Ascending aorta (tissue), 2 donors: ENCODE measurements around the gene MMP23B. TPM values are rescaled to one million over a fixed set of nuclear protein-coding genes. Genes with fewer than 3 reads are reported as not detected.

Source experiments
- DNase-seq, 2 donors: peaks; one replicate each; pipeline ENCODE4 v3.0.0-alpha.2; 2019; ENCODE audit warnings: low spot score in 2 of 2
- H3K27ac ChIP-seq, 2 donors: fragments of 200-600 bp; sonication (generic); one replicate each; pipeline ENCODE4 v1.5.1; 2016 to 2017; ENCODE audit warnings: mild to moderate bottlenecking in 1 of 2
- H3K27me3 ChIP-seq: fragments of 200-600 bp; sonication (generic); one replicate; pipeline ENCODE4 v1.5.1; 2017
- H3K36me3 ChIP-seq, 2 donors: fragments of 200-600 bp; sonication (generic); one replicate each; pipeline ENCODE4 v1.5.1; 2016
- H3K4me1 ChIP-seq, 2 donors: fragments of 200-600 bp; sonication (generic); one replicate each; pipeline ENCODE4 v1.5.1; 2016 to 2017; ENCODE audit warnings: mild to moderate bottlenecking in 1 of 2
- H3K4me3 ChIP-seq, 2 donors: fragments of 200-600 bp; sonication (generic); one replicate each; pipeline ENCODE4 v1.5.1; 2016 to 2017; ENCODE audit warnings: mild to moderate bottlenecking in 1 of 2
- H3K9me3 ChIP-seq, 2 donors: fragments of 200-600 bp; sonication (generic); one replicate each; pipeline ENCODE4 v1.5.1; 2016
- intact Hi-C: fragments of 100-400 bp; cut with DNase I; formaldehyde crosslinking; loops from one replicate; pipeline ENCODE4 v1.15.1; 2023
- total RNA-seq: library from RNA; depleted of rRNA; stranded (reverse); fragments of >200 nt; gene quantifications from one replicate; pipeline ENCODE4 v1.1.0, GENCODE V29; 2016
- TF ChIP-seq, protein P1 (sequence below), 3 experiments: fragments of 200-600 bp in 2 of 3; fragments of 450-650 bp in 1 of 3; sonication (generic) in 2 of 3; IDR thresholded peaks; one replicate each; pipeline ENCODE4 v1.5.1; 2016 to 2019; ENCODE audit warnings: antibody characterized with exemption in 3 of 3, mild to moderate bottlenecking in 1 of 3, moderate library complexity in 1 of 3

Gene MMP23B
- 71.3 TPM for total RNA-seq

DNA sequence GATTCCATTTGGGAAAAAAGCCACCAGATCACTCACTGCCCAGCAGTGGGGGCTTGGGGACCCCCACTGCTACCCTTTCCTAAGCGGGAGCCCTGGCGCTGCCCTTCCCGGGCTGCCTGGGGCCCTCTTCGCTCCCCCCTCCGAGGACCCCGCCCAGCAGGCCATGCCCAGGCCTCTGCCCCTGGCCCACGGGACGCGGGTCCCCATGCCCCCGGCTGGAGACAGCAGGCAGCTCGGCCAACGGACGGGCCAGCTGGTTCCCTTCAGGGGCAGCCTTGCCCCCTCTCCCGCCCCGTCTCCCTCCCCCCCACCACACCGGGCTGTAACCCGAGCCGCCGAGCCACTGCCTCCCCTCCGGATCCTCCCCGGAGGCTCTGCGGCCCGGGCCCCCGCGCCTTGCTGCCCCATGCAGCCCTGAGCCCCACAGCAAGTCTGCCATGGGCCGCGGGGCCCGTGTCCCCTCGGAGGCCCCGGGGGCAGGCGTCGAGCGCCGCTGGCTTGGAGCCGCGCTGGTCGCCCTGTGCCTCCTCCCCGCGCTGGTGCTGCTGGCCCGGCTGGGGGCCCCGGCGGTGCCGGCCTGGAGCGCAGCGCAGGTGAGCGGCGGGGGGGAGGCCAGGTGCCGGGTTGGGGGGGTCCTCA, at the start of gene MMP23B:
Gene MMP23B (plus strand): TSS at position 392 of the 639 bp plus-strand sequence. CDS start 46 bp downstream, at position 438.
- intact Hi-C loops = no loop called here
- Histone ChIP-seq H3K4me1 (peaks cover 0 to 3% of the 10 kb centered on the region in 2 donors), H3K36me3 (peaks cover 12 to 24% of the 10 kb centered on the region in 2 donors), H3K4me3 (peak within 1 kb of the TSS; percentile 48 to 65), H3K9me3 (no peaks in the 10 kb centered on the region), H3K27ac (peak within 1 kb of the TSS; percentile 60 to 87), H3K27me3 (no peaks in the 10 kb centered on the region)
- TF ChIP-seq, protein P1, sequence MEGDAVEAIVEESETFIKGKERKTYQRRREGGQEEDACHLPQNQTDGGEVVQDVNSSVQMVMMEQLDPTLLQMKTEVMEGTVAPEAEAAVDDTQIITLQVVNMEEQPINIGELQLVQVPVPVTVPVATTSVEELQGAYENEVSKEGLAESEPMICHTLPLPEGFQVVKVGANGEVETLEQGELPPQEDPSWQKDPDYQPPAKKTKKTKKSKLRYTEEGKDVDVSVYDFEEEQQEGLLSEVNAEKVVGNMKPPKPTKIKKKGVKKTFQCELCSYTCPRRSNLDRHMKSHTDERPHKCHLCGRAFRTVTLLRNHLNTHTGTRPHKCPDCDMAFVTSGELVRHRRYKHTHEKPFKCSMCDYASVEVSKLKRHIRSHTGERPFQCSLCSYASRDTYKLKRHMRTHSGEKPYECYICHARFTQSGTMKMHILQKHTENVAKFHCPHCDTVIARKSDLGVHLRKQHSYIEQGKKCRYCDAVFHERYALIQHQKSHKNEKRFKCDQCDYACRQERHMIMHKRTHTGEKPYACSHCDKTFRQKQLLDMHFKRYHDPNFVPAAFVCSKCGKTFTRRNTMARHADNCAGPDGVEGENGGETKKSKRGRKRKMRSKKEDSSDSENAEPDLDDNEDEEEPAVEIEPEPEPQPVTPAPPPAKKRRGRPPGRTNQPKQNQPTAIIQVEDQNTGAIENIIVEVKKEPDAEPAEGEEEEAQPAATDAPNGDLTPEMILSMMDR (IDR thresholded peaks at IDR 0.05) = no peak
- no peak for DNase-seq

DNA sequence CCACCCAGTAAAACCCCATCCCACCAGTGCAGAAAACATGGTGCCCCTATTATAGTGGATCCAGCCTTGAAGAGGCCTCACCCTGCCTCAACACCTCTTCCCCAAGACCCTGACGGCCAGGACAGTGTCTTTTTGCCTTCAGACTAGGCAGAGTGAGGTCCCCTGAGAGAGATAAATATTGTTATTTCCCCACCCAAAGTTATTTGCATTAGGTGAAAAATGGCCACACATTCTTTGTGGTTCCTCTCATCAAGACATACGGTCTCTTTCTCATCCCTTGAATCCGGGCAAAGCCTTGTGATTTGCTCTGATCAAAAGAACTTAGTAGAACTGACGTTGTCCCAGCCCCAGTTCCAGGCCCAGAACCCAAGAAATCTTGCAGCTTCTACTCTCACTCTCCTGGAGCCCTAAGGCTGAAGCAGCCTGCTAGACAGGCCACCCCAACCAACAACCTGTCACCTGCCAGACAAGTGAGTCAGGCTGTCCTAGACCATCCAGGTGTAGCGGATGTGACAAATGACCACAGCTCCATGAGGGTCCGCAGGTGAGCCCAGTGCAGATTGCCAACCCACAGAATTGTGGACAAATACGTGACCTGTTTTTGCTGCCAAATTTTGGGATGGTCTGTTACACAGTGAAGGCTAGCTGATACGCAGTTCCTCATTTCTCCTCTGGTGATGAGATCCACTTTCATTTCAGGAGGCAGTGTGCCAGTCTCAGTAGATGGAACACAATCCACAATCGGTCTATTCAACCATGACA, 49.2 kb upstream of the MMP23B start:
- Histone ChIP-seq H3K9me3 (no peaks in the 10 kb centered on the region), H3K27ac (no peak overlapping the region), H3K27me3 (no peaks in the 10 kb centered on the region), H3K4me3 (no peak overlapping the region), H3K4me1 (no peaks in the 10 kb centered on the region), H3K36me3 (no peaks in the 10 kb centered on the region)
- DNase-seq = no peak
- TF ChIP-seq, protein P1 (IDR thresholded peaks at IDR 0.05) = no peak
- intact Hi-C loops = no loop called here

GRCh38 chr1:1583347-1584010, 48.5 kb upstream of the MMP23B start:
- intact Hi-C loops = no loop called here
- TF ChIP-seq, protein P1 (IDR thresholded peaks at IDR 0.05) = no peak
- H3K36me3 ChIP-seq = no peaks in the 10 kb centered on the region
- H3K9me3 ChIP-seq = no peaks in the 10 kb centered on the region
- H3K27ac ChIP-seq = no peak overlapping the region
- no peak for DNase-seq
- no peaks in the 10 kb centered on the region for H3K4me1 ChIP-seq
- H3K4me3 ChIP-seq = no peak overlapping the region
- H3K27me3 ChIP-seq = no peaks in the 10 kb centered on the region

GRCh38 chr1:1591452-1591851, 40.5 kb upstream of the MMP23B start:
- intact Hi-C loops = no loop called here
- Histone ChIP-seq H3K27ac (no peak overlapping the region), H3K27me3 (no peaks in the 10 kb centered on the region), H3K4me3 (no peak overlapping the region), H3K36me3 (no peaks in the 10 kb centered on the region), H3K4me1 (no peaks in the 10 kb centered on the region), H3K9me3 (no peaks in the 10 kb centered on the region)
- no peak for DNase-seq
- TF ChIP-seq, protein P1 (IDR thresholded peaks at IDR 0.05) = no peak

- no peaks in the 10 kb centered on the region for H3K9me3 ChIP-seq
- H3K4me1 ChIP-seq = no peaks in the 10 kb centered on the region
- intact Hi-C loops = no loop called here
- TF ChIP-seq, protein P1 (IDR thresholded peaks at IDR 0.05) = no peak
- H3K36me3 ChIP-seq = no peaks in the 10 kb centered on the region
- H3K27ac ChIP-seq = no peak overlapping the region
- no peak overlapping the region for H3K4me3 ChIP-seq
- no peak for DNase-seq
- H3K27me3 ChIP-seq = no peaks in the 10 kb centered on the region
Measured at GRCh38 chr1:1593834-1594601, 38.0 kb upstream of the MMP23B start.
